HEK293 (cell line): Measurements from ENCODE around the gene GRIK4.

Experiments used
- CTCF ChIP-seq: fragments of 450-650 bp; formaldehyde crosslinking; IDR thresholded peaks from 2 replicates; pipeline ENCODE4 v1.5.1; 2016; ENCODE audit warnings: missing biosample characterization, missing genetic modification characterization
- GLI2 ChIP-seq: fragments of 450-650 bp; formaldehyde crosslinking; IDR thresholded peaks from 2 replicates; pipeline ENCODE4; 2017; ENCODE audit warnings: missing biosample characterization, missing genetic modification characterization, low read depth, borderline replicate concordance
- GLIS1 ChIP-seq: fragments of 450-650 bp; formaldehyde crosslinking; IDR thresholded peaks from 2 replicates; pipeline ENCODE4 v1.5.1; 2016; ENCODE audit warnings: missing biosample characterization, missing genetic modification characterization
- KLF16 ChIP-seq: fragments of 450-650 bp; formaldehyde crosslinking; IDR thresholded peaks from 2 replicates; pipeline ENCODE4 v1.5.1; 2017; ENCODE audit warnings: missing biosample characterization, missing genetic modification characterization
- YY1 ChIP-seq: fragments of 450-650 bp; formaldehyde crosslinking; IDR thresholded peaks from 2 replicates; pipeline ENCODE4 v1.5.1; 2018; ENCODE audit warnings: missing biosample characterization, missing genetic modification characterization
- ZBTB21 ChIP-seq: fragments of 450-650 bp; formaldehyde crosslinking; IDR thresholded peaks from 2 replicates; pipeline ENCODE4 v1.5.1; 2017; ENCODE audit warnings: missing biosample characterization, missing genetic modification characterization
- ZNF274 ChIP-seq, 2 experiments: fragments of 200-500 bp in 1 of 2; fragments of 450-650 bp in 1 of 2; sonication (Bioruptor generic) in 1 of 2; formaldehyde crosslinking in 1 of 2; IDR thresholded peaks; 2 replicates each; pipeline versions ENCODE4 v1.5.1 to v1.6.1; 2014 to 2016; ENCODE audit warnings: borderline replicate concordance in 1 of 2, inconsistent platforms in 1 of 2, low read length in 1 of 2, missing biosample characterization in 1 of 2, missing genetic modification characterization in 1 of 2
- ZNF530 ChIP-seq: fragments of 450-650 bp; formaldehyde crosslinking; IDR thresholded peaks from 2 replicates; pipeline ENCODE4 v1.5.1; 2016; ENCODE audit warnings: low read depth, missing biosample characterization, missing genetic modification characterization

GRCh38 chr11:120971825-120972224 is 460.3 kb downstream of the GRIK4 start:
- TF ChIP-seq CTCF (tag by site-specific recombination): no peak
- TF ChIP-seq ZNF530 (tag by site-specific recombination): no peak
- TF ChIP-seq ZBTB21 (tag by site-specific recombination): no peak
- no peak for TF ChIP-seq GLIS1 (tag by site-specific recombination)
- no peak for TF ChIP-seq YY1 (tag by site-specific recombination)
- no peak for TF ChIP-seq ZNF274 (IDR thresholded peaks at IDR 0.05; ENCODE audit: low read length)
- TF ChIP-seq ZNF274 (tag by site-specific recombination; IDR thresholded peaks at IDR 0.05; ENCODE audit: borderline replicate concordance): no peak
- no peak for TF ChIP-seq GLI2 (tag by site-specific recombination)
- TF ChIP-seq KLF16 (tag by site-specific recombination): no peak
